HG03571 (cell line): ENCODE data around the gene ZNF385A.

Experiments
- ATAC-seq: cut with Tn5 transposase; IDR thresholded peaks from one replicate; pipeline ENCODE4 v1.9.1; 2021; ENCODE audit not compliant: unreplicated experiment

The ZNF385A gene

DNA sequence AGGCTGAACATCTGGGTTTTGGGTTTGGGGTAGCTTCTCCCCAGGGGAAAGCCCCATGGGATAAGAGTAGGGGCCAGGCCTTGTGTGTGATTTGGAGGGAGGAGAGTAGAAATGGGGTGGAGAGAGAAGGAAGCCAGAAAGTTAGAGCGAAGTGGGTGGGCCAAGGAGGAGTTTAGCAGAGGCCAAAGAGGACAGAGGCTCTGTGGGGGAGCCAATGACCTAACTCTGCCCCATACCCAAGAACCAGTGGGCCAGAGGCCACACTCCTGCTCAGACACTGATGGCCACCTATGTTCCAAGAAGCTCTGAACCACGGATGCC, 9.3 kb downstream of the ZNF385A start:
- ATAC-seq = no peak

DNA sequence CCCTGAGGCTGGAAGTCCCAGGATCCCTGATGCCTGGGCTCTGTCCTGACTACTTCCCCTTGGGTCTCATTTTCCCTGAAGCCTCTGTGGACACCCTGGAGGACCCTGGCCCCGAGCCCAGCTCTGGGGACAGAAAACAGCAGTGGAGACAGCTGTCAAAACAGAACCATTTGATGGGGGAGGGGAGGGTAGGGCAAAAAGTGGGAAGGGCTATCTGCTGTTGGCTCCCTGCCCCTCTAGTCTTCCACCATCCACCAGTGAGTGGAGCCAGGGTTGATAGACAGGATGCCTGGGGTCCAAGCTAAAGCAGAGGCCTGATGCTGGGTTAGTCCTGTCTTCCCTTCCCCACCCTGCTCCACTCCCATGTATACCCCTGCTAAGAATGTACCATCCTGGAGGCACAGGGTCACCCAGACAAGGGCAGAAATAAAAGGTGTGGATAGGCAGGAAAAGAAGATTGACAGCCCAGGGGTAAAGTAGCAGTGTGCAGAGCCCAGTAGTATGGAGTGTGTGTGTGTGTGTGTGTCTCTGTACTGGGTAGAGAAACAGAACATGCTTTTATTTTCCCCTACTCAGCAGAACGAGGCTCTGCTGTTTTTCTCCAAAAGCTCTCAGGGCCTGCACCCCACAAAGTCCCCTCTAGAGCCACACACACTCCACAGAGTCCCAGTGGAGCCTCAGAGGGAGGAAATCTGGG, 9.8 kb downstream of the ZNF385A start:
- no peak for ATAC-seq

DNA sequence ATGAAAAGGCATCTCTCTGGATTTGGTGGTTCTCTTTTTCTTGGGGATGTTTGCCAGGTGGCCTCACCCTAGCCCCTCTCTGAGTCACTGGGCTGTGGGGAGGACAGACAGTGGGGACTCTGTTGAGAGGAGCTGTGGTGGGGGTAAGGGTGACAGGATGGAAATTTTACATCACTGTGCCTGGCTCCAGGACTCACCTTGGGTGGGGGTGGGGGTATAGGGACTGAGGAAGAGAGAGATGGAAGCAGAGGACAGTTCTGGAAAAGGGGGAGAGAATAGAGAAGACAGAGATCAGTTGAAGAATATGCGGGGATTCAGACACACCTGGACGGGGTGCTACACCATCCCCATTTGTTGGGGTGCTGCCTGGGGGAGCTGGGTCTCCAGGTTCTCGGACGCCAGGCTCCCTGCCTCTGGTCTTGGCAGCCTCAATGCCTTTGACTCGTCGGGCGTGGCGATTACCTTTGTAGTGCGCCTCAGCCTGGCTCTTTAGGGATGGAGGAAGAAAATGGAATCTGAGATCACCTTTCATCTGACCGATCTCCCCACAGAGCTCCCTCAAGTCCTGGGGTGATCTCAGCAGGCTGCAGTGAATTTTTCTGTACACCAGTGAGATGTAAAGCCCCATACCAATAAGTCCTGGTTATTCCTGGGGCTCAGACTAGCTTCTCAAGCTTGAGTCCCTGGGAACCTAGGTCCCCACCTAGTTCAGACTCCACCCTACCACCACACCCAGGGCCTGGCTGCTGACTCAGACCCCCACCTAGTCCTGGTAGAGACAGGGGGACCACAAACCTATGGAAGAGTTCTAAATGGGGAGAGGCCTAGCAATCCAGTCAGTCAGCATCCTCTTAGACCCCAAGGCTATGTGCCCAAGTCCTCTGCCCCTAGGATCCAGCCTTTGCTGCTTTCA, 10.6 kb downstream of the ZNF385A start:
- no peak for ATAC-seq

DNA sequence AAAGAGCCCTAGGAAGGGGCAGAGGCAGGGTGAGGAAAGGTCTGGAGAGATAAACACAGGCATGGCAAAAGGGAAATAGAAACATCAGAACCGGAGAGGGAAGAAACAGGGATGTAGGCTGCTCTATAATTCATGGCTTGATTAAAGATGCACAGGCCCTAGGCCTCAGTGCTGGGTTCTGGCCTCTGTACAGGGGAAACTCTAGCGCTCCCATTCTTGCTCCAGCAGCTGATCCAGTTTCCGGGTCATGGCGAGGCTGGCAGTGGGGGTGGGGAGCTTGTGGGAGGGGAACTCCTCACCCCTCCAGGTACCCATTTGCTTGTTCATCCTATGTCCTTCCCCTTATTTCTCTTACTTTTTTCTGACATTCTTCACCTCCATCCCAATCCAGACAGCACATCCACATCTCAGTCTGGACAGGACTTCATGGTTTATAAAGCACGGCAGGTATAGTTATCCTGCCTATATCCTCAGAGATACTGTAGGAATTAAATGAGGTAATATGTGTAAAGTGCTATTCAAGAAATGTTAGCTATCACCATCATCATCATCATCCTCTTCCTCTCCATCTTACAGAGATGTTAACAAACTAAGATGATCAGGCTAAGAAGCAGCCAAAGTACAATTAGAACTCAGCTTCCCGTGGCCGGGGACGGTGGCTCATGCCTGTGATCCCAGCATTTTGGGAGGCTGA, 12.3 kb downstream of the ZNF385A start:
- no peak for ATAC-seq

DNA sequence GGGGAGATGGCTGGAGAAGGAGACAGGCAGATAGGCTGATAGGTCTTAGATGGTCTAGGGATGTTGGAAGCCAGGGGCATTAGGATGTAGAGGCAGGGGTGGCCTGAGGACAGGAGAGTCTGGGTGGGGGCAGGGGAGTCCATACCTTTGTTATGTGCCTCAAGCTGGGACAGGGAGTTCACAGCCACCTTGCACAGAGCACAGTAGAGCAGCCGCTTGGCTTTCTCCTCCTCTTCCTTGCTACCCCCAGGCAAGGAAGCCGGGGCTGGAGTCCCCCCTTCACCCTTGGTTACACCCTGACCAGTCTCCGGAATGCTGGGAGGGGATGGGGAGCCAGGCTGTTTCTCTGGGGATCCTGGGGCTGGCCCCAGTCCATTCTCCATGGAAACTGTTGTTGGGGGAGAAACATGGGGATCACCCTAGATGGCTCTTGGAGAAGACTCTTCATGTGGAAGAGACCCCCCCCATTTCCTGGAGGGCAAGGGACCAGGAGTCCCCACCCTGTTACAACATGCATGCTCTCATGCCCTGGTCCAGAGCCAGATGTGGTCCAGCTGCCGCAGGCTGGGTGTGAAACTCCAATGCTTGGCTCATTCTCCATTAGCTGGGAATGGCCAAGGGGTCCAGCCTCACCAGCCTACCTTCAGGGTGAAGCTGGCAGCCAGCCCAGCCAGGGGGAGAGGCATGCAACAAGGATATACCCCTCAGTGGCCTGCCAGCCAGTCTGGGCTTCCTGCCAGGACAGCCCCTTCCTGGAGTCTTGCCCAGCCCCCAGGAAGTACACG, 13.0 kb downstream of the ZNF385A start:
- ATAC-seq = no peak

DNA sequence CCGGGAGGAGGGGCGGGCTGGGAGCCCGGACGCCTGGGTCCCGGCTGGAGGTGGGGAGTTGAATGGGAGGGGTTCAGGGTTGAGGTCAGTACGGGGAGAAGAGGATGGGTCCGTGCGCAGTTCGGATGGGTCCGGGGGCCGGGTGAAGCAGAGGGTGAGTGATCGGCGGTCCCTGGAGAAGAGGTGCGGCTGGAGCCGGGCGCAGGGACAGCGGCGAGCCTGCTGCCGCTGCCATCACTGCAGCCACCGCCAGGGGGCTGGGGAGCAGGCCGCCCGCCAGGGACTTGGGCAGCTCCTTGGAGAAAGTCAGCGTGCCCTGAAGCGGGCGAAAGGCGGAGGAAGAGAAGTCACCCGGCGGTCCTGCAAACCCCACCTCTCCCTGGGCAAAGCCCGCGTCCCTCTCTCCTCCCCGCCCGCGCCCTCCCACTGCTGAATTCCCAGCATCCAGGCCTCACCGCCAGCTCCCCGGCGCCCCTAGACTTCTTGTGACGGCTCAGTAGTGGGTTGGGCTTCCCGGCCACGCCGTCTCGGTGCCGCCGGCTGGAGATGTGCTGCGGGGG, 14.3 kb downstream of the ZNF385A start:
- no peak for ATAC-seq

DNA sequence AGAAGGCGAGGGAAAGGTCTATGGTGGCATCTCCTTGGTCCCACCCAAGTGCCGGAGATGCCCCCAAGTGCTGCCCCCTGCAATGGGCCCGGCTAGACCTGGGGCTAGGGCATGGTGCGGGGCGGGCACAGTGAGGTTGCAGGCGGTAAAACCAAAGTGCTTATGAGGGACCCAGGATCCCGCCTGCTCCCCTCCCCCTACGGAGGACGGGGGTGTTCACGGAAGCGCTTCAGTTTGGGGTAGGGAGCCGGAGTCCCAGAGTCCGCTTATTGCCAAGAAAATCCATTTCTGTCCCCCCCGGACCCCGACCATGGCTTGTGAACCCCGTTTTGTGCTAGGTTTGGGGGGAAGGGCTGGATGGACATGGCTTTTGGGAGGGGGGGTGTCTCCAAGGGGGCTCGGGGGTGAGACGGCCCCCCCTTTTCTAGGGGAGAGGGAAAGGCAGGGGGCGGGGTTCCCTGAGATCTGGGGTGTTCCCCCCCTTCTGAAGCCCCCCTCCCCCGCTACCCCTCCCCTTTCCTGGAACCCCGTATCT, 14.9 kb downstream of the ZNF385A start:
- no peak for ATAC-seq

DNA sequence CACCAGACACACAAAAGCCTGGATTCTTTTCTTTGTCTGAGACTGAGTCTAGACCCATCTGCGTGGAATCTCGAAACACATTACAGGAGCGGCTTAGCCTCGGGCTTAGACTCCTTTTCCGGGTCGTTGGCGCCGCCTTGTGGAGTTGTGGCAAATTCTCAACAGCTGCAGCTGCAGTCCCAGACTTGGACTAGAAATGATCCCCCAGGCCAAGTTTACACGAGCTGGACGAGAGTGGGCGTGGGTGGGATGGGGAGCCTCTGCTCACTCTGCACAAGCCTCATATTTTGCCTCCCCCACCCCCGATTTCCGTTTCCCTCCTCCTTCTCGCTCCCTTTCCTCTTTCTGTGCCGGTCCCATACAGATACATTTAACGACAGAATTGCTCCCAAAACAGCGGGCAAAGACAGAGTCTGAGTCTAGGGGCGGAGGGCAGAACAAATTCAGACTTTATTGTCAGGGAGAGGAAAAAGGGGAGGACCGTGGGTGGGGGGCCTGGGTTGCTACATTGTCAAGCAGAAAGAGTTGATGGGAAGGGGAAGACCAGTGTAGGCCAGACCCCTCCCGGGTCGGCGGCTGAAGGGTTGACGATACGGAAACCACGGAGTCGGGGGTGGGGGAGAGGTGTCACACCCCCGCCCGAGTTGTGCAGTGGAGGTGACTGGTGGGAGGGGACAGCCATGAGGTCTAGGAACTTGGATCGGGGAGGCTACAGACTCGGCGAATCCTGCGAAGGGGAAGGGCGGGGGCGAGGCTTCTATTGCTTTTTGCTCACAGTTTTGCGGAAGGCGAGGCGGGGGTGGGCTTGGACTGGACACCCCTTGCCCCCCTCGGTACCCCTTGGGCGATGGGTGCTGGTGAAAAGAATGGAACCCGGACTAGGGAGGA, 15.6 kb downstream of the ZNF385A start:
- ATAC-seq = peak; percentile 51

DNA sequence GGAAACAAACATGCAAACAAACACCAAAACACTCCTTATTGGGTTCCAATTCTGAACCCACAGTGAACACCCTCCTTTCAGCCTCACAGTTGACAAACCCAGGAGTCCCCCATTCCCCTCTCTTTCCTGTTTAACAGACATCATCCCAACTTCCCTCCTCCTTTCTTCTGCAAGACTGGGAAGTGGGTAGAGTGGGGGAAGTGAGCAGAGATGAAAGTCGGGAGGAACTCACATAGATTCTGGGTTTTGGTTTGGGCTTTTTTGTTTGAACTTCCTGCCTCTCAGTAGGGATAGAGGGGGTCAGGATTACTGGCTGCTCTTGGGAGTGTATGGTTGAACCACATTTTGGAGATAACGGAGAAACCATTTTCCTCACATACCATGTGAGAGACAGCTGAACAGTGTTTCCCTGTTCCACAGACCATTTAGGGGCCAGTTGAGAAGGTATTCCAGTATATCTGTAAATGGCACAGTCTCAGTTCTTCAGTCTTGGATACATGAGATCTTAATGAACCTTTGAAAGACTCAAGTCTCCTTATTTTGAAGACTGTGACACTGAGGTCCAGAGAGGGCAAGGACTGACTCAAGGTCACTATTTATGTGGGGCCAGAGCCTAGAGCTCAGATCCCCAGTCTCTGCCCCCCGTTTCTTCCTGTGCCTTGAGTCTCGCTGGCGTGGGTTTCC, 16.4 kb downstream of the ZNF385A start:
- no peak for ATAC-seq

DNA sequence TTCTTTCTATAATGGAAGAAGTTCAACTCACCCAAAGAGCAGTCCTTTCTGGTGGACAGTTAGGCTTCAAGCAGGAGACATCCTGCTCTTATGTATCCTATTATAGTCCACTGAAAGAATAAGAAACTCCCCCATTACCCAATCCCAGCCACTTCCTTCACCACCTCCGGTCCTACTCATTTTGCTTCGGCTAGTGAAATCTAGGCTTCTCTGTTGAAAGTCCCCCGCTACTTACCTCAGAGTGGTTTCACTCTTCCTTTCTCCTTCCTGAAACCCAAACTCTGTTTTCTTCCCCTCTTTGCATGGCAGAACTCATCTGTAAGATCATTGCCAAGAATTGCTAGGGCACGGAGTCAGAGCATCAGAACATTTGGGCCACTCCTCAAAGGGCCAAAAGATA, 20.1 kb downstream of the ZNF385A start, which contains the start of gene GPR84:
TSS of gene GPR84 (minus strand) at position 74 of the 400 bp plus-strand sequence. CDS start 635 bp downstream, outside the sequence.
- ATAC-seq = peak; percentile 57

DNA sequence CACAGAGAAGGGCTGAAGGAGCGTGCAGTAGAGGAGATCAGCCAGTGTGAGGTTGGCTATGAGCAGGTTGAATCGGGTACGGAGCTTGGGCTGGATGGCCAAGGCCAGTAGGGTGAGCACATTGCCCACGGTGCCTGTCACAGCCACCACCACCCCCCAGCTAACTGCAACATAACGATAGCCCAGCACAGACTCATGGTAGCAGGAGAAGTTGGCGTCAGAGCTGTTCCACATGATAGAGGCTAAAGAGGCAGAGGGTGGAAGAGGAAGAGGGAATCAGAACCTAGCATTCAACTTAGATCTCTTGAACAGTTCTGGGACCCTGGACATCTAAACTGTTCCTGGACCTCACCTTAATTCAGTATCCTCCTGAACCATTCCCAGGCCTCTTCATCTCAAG, 20.9 kb downstream of the ZNF385A start:
- ATAC-seq = no peak

DNA sequence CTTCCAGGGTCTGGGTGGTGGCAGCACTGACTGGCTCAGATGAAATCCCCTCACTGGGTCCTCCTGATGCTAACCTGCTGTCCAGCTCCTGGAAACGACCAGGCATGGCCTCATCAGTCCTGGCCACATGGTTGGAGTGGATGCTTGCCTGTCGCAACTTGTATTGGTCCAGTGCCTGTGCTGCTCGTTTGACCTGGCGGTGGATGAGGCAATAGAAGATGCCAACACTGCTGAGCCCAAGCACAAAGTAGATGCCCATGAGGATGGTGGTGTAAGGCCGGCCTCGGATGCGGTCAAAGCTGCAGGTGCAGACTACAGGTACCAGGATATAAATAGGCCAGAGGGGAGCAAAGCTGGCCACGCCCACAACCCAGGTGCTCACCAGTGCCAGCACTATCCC, 21.5 kb downstream of the ZNF385A start:
- no peak for ATAC-seq

DNA sequence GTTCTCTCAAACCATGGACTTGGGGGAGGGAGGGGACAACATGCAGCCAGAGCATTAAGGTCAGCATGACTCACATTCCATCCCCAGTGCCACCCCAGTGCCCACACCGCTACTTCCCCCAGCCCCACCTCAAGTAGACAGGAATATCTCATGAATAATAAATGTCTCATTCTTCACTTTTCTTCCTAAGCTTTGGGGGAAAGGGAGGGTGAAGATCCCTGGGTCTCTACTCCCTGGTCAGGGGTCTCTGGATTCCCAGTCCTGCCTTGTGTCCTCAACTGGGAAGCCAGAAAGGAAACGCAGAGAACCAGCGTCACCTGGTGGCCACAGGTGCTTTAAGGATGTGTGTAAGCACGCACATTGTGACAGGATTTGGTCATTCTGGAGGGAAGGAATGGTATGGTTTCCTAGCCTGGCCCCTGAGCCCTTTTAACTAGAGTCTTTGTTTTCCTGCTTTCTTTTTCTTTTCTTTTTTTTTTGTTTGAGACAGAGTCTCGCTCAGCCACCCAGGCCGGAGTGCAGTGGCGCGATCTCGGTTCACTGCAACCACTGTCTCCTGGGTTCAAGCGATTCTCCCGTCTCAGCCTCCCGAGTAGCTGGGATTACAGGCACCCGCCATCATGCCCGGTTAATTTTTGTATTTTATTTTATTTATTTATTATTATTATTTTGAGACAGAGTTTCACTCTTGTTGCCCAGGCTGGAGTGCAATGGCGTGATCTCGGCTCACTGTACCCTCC, 23.6 kb downstream of the ZNF385A start:
- ATAC-seq = no peak

DNA sequence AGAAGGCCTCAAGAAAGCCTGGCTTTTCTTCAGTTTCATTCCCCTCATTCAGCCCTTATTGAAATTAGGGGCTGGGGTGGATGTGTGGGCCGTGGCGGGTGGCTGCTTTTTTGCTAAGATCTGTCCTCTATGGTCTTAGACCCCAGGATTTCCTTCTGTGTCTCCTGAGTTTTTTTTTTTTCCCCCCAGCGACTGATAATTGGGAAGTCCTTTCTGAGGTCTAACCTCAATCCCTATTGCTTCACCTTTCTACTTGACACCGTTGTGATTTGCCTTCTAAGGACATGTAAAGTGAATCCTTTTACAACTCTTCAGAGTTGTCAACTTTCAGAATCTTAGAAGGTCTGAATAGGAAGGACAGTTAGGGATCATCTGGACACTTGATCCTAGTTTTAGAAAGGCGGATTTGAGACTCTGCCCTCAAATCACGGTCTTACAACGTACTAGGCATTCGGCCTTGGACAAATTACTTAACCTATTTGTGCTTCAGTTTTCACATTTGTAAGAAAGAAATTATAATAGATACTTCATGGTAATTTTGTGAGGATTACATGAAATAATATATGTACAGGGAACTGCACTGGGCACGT, 24.7 kb downstream of the ZNF385A start:
- no peak for ATAC-seq

DNA sequence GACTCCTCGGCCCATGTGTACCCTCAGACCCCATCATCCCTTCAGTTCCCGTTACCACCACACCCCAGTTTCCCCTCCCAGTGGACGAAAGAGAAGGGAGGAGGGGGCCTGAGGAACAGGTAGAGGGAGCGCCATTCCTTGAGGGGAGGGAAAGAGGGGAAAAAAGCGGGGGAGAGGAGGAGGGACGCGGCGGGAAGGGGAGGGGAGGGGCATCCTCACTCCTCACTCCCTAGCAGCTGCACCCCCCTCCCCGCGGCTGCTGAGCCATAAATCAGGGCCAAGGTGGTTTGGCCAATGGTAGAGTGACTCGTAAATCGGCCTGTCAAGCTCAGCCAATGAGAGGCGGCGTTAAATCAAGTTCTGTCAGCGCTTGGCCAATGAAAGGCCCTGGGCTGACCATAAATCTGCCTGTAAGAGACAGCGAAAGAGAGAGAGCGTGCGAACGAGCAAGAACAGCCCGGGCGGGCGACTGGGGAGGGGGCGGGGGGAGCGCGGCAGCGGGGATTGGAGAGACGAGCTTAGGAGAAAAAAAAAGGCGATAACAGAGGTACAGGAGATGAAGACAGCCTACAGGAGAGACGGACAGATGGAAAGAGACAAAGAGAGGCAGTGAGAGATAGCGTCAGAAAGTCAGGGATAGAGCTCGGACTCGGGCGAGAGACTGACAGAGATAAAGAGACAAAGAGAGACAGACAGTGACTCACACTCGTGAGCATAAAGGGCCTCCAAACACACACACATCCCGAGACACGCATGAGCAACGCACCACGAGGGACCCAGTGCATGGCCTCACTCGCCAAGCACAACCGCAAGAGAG, 25.4 kb downstream of the ZNF385A start:
- ATAC-seq = peak; percentile 94

DNA sequence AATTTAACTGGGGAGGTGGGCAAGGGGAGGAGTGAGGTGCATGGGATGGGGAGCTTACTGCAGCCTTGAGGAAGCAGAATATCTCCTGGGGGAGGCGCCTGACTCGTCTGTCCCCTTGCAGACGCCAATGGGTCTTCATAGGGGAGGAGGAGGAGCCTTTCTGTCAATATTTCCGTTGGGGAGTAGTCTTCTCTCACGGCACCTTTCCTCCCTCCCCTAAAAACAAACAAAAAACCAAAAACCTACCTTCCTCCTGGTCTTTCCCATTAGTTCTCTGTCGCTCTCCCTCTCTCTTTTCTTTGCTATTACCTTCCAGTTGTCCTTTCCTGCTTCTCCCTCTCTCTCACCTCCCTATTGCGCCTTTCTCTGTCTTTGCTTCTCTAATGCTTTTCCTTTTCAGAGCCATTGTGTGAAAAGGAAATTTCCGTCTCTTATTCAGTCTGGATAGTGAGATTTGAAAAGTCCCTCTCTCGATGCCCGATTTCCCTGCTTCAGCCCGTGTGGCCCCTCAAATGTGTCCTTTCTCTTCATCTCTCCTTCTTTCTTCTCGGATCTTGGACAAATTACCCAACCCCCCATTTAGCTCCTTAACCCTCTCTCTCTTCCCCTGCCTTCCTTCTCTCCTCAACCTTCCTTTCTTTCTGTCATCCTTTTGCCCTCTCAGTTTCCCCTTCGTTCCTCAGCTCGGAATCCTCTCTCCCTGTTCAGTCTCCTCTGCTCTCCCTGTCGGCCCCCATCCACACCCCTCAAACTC, 26.2 kb downstream of the ZNF385A start:
- ATAC-seq = no peak
